Prostate gland (tissue), 2 donors: ENCODE data around the gene TLR4.

ENCODE experiments used
- CTCF ChIP-seq, 4 experiments: fragments of 200-600 bp in 2 of 4; fragments of 450-650 bp in 2 of 4; sonication (generic) in 2 of 4; IDR thresholded peaks; 1 replicate in 3 of 4; 2 replicates in 1 of 4; pipeline ENCODE4 v1.5.1; 2016 to 2019; ENCODE audit warnings: antibody characterized with exemption in 4 of 4, mild to moderate bottlenecking in 2 of 4, moderate library complexity in 2 of 4
- POLR2AphosphoS5 ChIP-seq: sonication (generic); formaldehyde crosslinking; IDR thresholded peaks from one replicate; pipeline ENCODE4 v1.6.1; 2017; ENCODE audit warnings: antibody characterized with exemption

- TF ChIP-seq CTCF (IDR thresholded peaks at IDR 0.05) (no peak), POLR2AphosphoS5 (no peak)
Measured at GRCh38 chr9:117662651-117663050, 41.6 kb upstream of the TLR4 start.
